ENCODE measurements around the gene SPSB1. TPM values are rescaled to one million over a fixed set of nuclear protein-coding genes. Genes with fewer than 3 reads are reported as not detected.

Gene SPSB1
- total and polyA plus RNA-seq, 4 donors: 21.2 to 62.0 (median 35.8) TPM

GRCh38 chr1:9271283-9271682, 21.4 kb upstream of the SPSB1 start:
- intact Hi-C loops (cut with DNase I): loop anchor here in 1 of 2 donors (10.0 kb wide), 1 partner anchor 304 kb away; no protein-coding TSS in a partner anchor
- DNase-seq: peak in 1 of 2 donors; percentile 47
- WGBS, 2 donors: 73 to 78% methylated on average over 11 of the region's 11 CpGs
- H3K27ac ChIP-seq (ENCODE audit: low read depth in 1 of 2, low read length in 2 of 2): no peak overlapping the region
- H3K36me3 ChIP-seq (ENCODE audit: control insufficient read depth in 1 of 2, insufficient read depth in 2 of 2, low read length in 1 of 2): no peaks in the 10 kb centered on the region
- no peak for ATAC-seq (ENCODE audit: low FRiP score)
- no peak overlapping the region for H3K4me3 ChIP-seq (ENCODE audit: low read length in 2 of 2)
- H3K4me1 ChIP-seq (ENCODE audit: control insufficient read depth in 1 of 2, insufficient read depth in 2 of 2, low read length in 2 of 2): no peaks in the 10 kb centered on the region
- H3K9me3 ChIP-seq (ENCODE audit: control insufficient read depth, low read length): no peaks in the 10 kb centered on the region
- H3K27me3 ChIP-seq (ENCODE audit: control insufficient read depth in 1 of 2, insufficient read depth in 2 of 2, low read length in 1 of 2): no peaks in the 10 kb centered on the region

- ATAC-seq (ENCODE audit: low FRiP score) (no peak), DNase-seq (peak; percentile 37 to 64)
- no peaks in the 10 kb centered on the region for H3K9me3 ChIP-seq (ENCODE audit: control insufficient read depth, low read length)
- 91 to 92% methylated on average over 24 of the region's 24 CpGs for WGBS, 2 donors
- no peak overlapping the region for H3K4me3 ChIP-seq (ENCODE audit: low read length in 2 of 2)
- H3K4me1 ChIP-seq (ENCODE audit: control insufficient read depth in 1 of 2, insufficient read depth in 2 of 2, low read length in 2 of 2): no peaks in the 10 kb centered on the region
- H3K36me3 ChIP-seq (ENCODE audit: control insufficient read depth in 1 of 2, insufficient read depth in 2 of 2, low read length in 1 of 2): no peaks in the 10 kb centered on the region
- intact Hi-C loops (cut with DNase I): loop anchor here in 1 of 2 donors (10.0 kb wide), 1 partner anchor 303 kb away; no protein-coding TSS in a partner anchor
- no peaks in the 10 kb centered on the region for H3K27me3 ChIP-seq (ENCODE audit: control insufficient read depth in 1 of 2, insufficient read depth in 2 of 2, low read length in 1 of 2)
- no peak overlapping the region for H3K27ac ChIP-seq (ENCODE audit: low read depth in 1 of 2, low read length in 2 of 2)
These were observed 20.7 kb upstream of the SPSB1 start for GRCh38 chr1:9271861-9272595.

GRCh38 chr1:9273177-9273576, 19.5 kb upstream of the SPSB1 start:
- Histone ChIP-seq H3K9me3 (ENCODE audit: control insufficient read depth, low read length) (no peaks in the 10 kb centered on the region), H3K36me3 (ENCODE audit: control insufficient read depth in 1 of 2, insufficient read depth in 2 of 2, low read length in 1 of 2) (no peaks in the 10 kb centered on the region), H3K4me3 (ENCODE audit: low read length in 2 of 2) (no peak overlapping the region), H3K27me3 (ENCODE audit: control insufficient read depth in 1 of 2, insufficient read depth in 2 of 2, low read length in 1 of 2) (no peaks in the 10 kb centered on the region), H3K4me1 (ENCODE audit: control insufficient read depth in 1 of 2, insufficient read depth in 2 of 2, low read length in 2 of 2) (no peaks in the 10 kb centered on the region), H3K27ac (ENCODE audit: low read depth in 1 of 2, low read length in 2 of 2) (no peak overlapping the region)
- intact Hi-C loops (cut with DNase I): loop anchor here in 1 of 2 donors (10.0 kb wide), 1 partner anchor 302 kb away; no protein-coding TSS in a partner anchor
- no peak for ATAC-seq (ENCODE audit: low FRiP score)
- peak; percentile 22 to 69 for DNase-seq
- 80 to 82% methylated on average over 11 of the region's 11 CpGs for WGBS, 2 donors

GRCh38 chr1:9275161-9275560, 17.5 kb upstream of the SPSB1 start:
- Histone ChIP-seq H3K9me3 (ENCODE audit: control insufficient read depth, low read length) (no peaks in the 10 kb centered on the region), H3K36me3 (ENCODE audit: control insufficient read depth in 1 of 2, insufficient read depth in 2 of 2, low read length in 1 of 2) (no peaks in the 10 kb centered on the region), H3K27ac (ENCODE audit: low read depth in 1 of 2, low read length in 2 of 2) (no peak overlapping the region), H3K4me1 (ENCODE audit: control insufficient read depth in 1 of 2, insufficient read depth in 2 of 2, low read length in 2 of 2) (no peaks in the 10 kb centered on the region), H3K4me3 (ENCODE audit: low read length in 2 of 2) (no peak overlapping the region), H3K27me3 (ENCODE audit: control insufficient read depth in 1 of 2, insufficient read depth in 2 of 2, low read length in 1 of 2) (no peaks in the 10 kb centered on the region)
- DNase-seq: peak; percentile 62 to 69
- 77 to 83% methylated on average over 10 of the region's 10 CpGs for WGBS, 2 donors
- intact Hi-C loops (cut with DNase I): loop anchor here in 1 of 2 donors (10.0 kb wide), 1 partner anchor 300 kb away; no protein-coding TSS in a partner anchor
- ATAC-seq (ENCODE audit: low FRiP score): no peak

- no peaks in the 10 kb centered on the region for H3K36me3 ChIP-seq (ENCODE audit: control insufficient read depth in 1 of 2, insufficient read depth in 2 of 2, low read length in 1 of 2)
- H3K9me3 ChIP-seq (ENCODE audit: control insufficient read depth, low read length): no peaks in the 10 kb centered on the region
- intact Hi-C loops (cut with DNase I): loop anchor here in 1 of 2 donors (10.0 kb wide), 1 partner anchor 299 kb away; no protein-coding TSS in a partner anchor
- peak; percentile 51 for ATAC-seq (ENCODE audit: low FRiP score)
- H3K27ac ChIP-seq (ENCODE audit: low read depth in 1 of 2, low read length in 2 of 2): no peak overlapping the region
- no peaks in the 10 kb centered on the region for H3K4me1 ChIP-seq (ENCODE audit: control insufficient read depth in 1 of 2, insufficient read depth in 2 of 2, low read length in 2 of 2)
- WGBS, 2 donors: 41 to 49% methylated on average over 12 of the region's 12 CpGs
- DNase-seq: peak; percentile 87 to 89
- H3K4me3 ChIP-seq (ENCODE audit: low read length in 2 of 2): no peak overlapping the region
- no peaks in the 10 kb centered on the region for H3K27me3 ChIP-seq (ENCODE audit: control insufficient read depth in 1 of 2, insufficient read depth in 2 of 2, low read length in 1 of 2)
These were observed 17.1 kb upstream of the SPSB1 start for GRCh38 chr1:9275567-9276034.

GRCh38 chr1:9278116-9278515, 14.6 kb upstream of the SPSB1 start:
- no peaks in the 10 kb centered on the region for H3K4me1 ChIP-seq (ENCODE audit: control insufficient read depth in 1 of 2, insufficient read depth in 2 of 2, low read length in 2 of 2)
- ATAC-seq (ENCODE audit: low FRiP score): peak; percentile 66
- no peaks in the 10 kb centered on the region for H3K27me3 ChIP-seq (ENCODE audit: control insufficient read depth in 1 of 2, insufficient read depth in 2 of 2, low read length in 1 of 2)
- DNase-seq: peak in 1 of 2 donors; percentile 77
- 4 to 10% methylated on average over 5 of the region's 5 CpGs for WGBS, 2 donors
- no peak overlapping the region for H3K4me3 ChIP-seq (ENCODE audit: low read length in 2 of 2)
- H3K27ac ChIP-seq (ENCODE audit: low read depth in 1 of 2, low read length in 2 of 2): no peak overlapping the region
- intact Hi-C loops (cut with DNase I): loop anchor here in 1 of 2 donors (10.0 kb wide), 1 partner anchor 297 kb away; no protein-coding TSS in a partner anchor
- H3K9me3 ChIP-seq (ENCODE audit: control insufficient read depth, low read length): no peaks in the 10 kb centered on the region
- H3K36me3 ChIP-seq (ENCODE audit: control insufficient read depth in 1 of 2, insufficient read depth in 2 of 2, low read length in 1 of 2): no peaks in the 10 kb centered on the region

GRCh38 chr1:9278585-9279153, 14.0 kb upstream of the SPSB1 start:
- H3K27me3 ChIP-seq (ENCODE audit: control insufficient read depth in 1 of 2, insufficient read depth in 2 of 2, low read length in 1 of 2): no peaks in the 10 kb centered on the region
- DNase-seq (peak in 1 of 2 donors; percentile 60), ATAC-seq (ENCODE audit: low FRiP score) (no peak)
- intact Hi-C loops (cut with DNase I): loop anchor here in 1 of 2 donors (10.0 kb wide), 1 partner anchor 296 kb away; no protein-coding TSS in a partner anchor
- H3K36me3 ChIP-seq (ENCODE audit: control insufficient read depth in 1 of 2, insufficient read depth in 2 of 2, low read length in 1 of 2): no peaks in the 10 kb centered on the region
- WGBS, 2 donors: 43 to 50% methylated on average over 10 of the region's 10 CpGs
- no peak overlapping the region for H3K4me3 ChIP-seq (ENCODE audit: low read length in 2 of 2)
- no peaks in the 10 kb centered on the region for H3K4me1 ChIP-seq (ENCODE audit: control insufficient read depth in 1 of 2, insufficient read depth in 2 of 2, low read length in 2 of 2)
- peak overlapping the region in 1 of 2 donors; percentile 20 for H3K27ac ChIP-seq (ENCODE audit: low read depth in 1 of 2, low read length in 2 of 2)
- H3K9me3 ChIP-seq (ENCODE audit: control insufficient read depth, low read length): no peaks in the 10 kb centered on the region

- Histone ChIP-seq H3K27me3 (ENCODE audit: control insufficient read depth in 1 of 2, insufficient read depth in 2 of 2, low read length in 1 of 2) (no peaks in the 10 kb centered on the region), H3K36me3 (ENCODE audit: control insufficient read depth in 1 of 2, insufficient read depth in 2 of 2, low read length in 1 of 2) (no peaks in the 10 kb centered on the region), H3K27ac (ENCODE audit: low read depth in 1 of 2, low read length in 2 of 2) (no peak overlapping the region), H3K4me1 (ENCODE audit: control insufficient read depth in 1 of 2, insufficient read depth in 2 of 2, low read length in 2 of 2) (no peaks in the 10 kb centered on the region), H3K9me3 (ENCODE audit: control insufficient read depth, low read length) (no peaks in the 10 kb centered on the region), H3K4me3 (ENCODE audit: low read length in 2 of 2) (no peak overlapping the region)
- intact Hi-C loops (cut with DNase I): loop anchor here in 1 of 2 donors (10.0 kb wide), 1 partner anchor 295 kb away; no protein-coding TSS in a partner anchor
- DNase-seq (peak; percentile 38 to 57), ATAC-seq (ENCODE audit: low FRiP score) (no peak)
- 88% methylated on average over 23 of the region's 23 CpGs for WGBS, 2 donors
These were observed 13.4 kb upstream of the SPSB1 start for GRCh38 chr1:9279172-9279840.

Data from aorta (tissue), 5 donors.